Liver (tissue), 9 donors: ENCODE measurements around the gene CCDC60. TPM values are rescaled to one million over a fixed set of nuclear protein-coding genes. Genes with fewer than 3 reads are reported as not detected.

Source experiments
- DNase-seq: peaks from one replicate; pipeline ENCODE4 v3.0.0-alpha.2; 2017; ENCODE audit warnings: low spot score
- H3K27ac ChIP-seq, 2 donors: one replicate each; pipeline ENCODE4 v1.7.0; 2013; ENCODE audit warnings: inconsistent platforms in 2 of 2, low read length in 2 of 2, control low read depth in 1 of 2, low read depth in 1 of 2, mild to moderate bottlenecking in 1 of 2
- H3K27me3 ChIP-seq, 4 donors: one replicate each; pipeline versions ENCODE4 v1.6.1 to v1.7.0; 2013; ENCODE audit warnings: low read length in 3 of 4, inconsistent platforms in 1 of 4, mild to moderate bottlenecking in 1 of 4, moderate library complexity in 1 of 4; ENCODE audit not compliant: control insufficient read depth in 4 of 4, insufficient read depth in 4 of 4
- H3K36me3 ChIP-seq, 4 donors: one replicate each; pipeline versions ENCODE4 v1.6.1 to v1.7.0; 2013; ENCODE audit warnings: low read length in 3 of 4, mild to moderate bottlenecking in 3 of 4, low read depth in 1 of 4, moderate library complexity in 1 of 4; ENCODE audit not compliant: control insufficient read depth in 4 of 4, insufficient read depth in 3 of 4
- H3K4me1 ChIP-seq, 4 donors: one replicate each; pipeline versions ENCODE4 v1.6.1 to v1.7.0; 2013; ENCODE audit warnings: low read length in 3 of 4, mild to moderate bottlenecking in 3 of 4, moderate library complexity in 1 of 4; ENCODE audit not compliant: control insufficient read depth in 4 of 4, insufficient read depth in 4 of 4
- H3K4me3 ChIP-seq, 3 donors: one replicate each; pipeline versions ENCODE4 v1.6.1 to v1.7.0; 2013; ENCODE audit warnings: low read length in 3 of 3, control low read depth in 1 of 3, low read depth in 1 of 3, mild to moderate bottlenecking in 1 of 3
- H3K9ac ChIP-seq, 2 donors: one replicate each; pipeline ENCODE4 v1.7.0; 2013; ENCODE audit warnings: low read length in 2 of 2, mild to moderate bottlenecking in 2 of 2, moderate library complexity in 2 of 2, control low read depth in 1 of 2, low read depth in 1 of 2
- H3K9me3 ChIP-seq, 4 donors: one replicate each; pipeline versions ENCODE4 v1.6.1 to v1.7.0; 2013; ENCODE audit warnings: low read length in 3 of 4; ENCODE audit not compliant: control insufficient read depth in 4 of 4
- CTCF ChIP-seq: fragments of 150-350 bp; IDR thresholded peaks from 2 replicates; pipeline ENCODE4 v1.5.1; 2017; ENCODE audit warnings: improper control_type of control experiment, low read depth, low read length; ENCODE audit not compliant: missing input control
- FOXA1 ChIP-seq: IDR thresholded peaks from 2 replicates; pipeline ENCODE4 v1.6.1; 2016; ENCODE audit warnings: antibody characterized with exemption
- FOXA2 ChIP-seq: IDR thresholded peaks from 2 replicates; pipeline ENCODE4 v1.6.1; 2016; ENCODE audit warnings: antibody characterized with exemption
- GABPA ChIP-seq, 2 donors: IDR thresholded peaks in 1 of 2; conservative IDR thresholded peaks in 1 of 2; 2 replicates each; pipeline ENCODE4 v1.6.1; 2016; ENCODE audit warnings: antibody characterized with exemption in 2 of 2, mild to moderate bottlenecking in 1 of 2, moderate library complexity in 1 of 2
- HNF4A ChIP-seq, 2 donors: conservative IDR thresholded peaks; 2 replicates each; pipeline ENCODE4 v1.6.1; 2016; ENCODE audit warnings: antibody characterized with exemption in 2 of 2, mild to moderate bottlenecking in 2 of 2
- HNF4G ChIP-seq: IDR thresholded peaks from 2 replicates; pipeline ENCODE4 v1.6.1; 2016; ENCODE audit warnings: antibody characterized with exemption
- MAX ChIP-seq: IDR thresholded peaks from 2 replicates; pipeline ENCODE4 v1.6.1; 2016; ENCODE audit warnings: antibody characterized with exemption
- NR2F2 ChIP-seq: IDR thresholded peaks from 2 replicates; pipeline ENCODE4 v1.6.1; 2016; ENCODE audit warnings: antibody characterized with exemption
- RAD21 ChIP-seq, 2 donors: IDR thresholded peaks; 2 replicates each; pipeline ENCODE4 v1.6.1; 2016; ENCODE audit warnings: antibody characterized with exemption in 2 of 2, mild to moderate bottlenecking in 2 of 2
- REST ChIP-seq: IDR thresholded peaks from 2 replicates; pipeline ENCODE4 v1.6.1; 2016; ENCODE audit warnings: antibody characterized with exemption, mild to moderate bottlenecking
- RXRA ChIP-seq, 2 donors: IDR thresholded peaks; 2 replicates each; pipeline ENCODE4 v1.6.1; 2017 to 2018; ENCODE audit warnings: antibody characterized with exemption in 2 of 2, mild to moderate bottlenecking in 1 of 2
- SP1 ChIP-seq: IDR thresholded peaks from 2 replicates; pipeline ENCODE4 v1.6.1; 2018; ENCODE audit warnings: antibody characterized with exemption, mild to moderate bottlenecking
- TAF1 ChIP-seq: conservative IDR thresholded peaks from 2 replicates; pipeline ENCODE4 v1.6.1; 2016; ENCODE audit warnings: antibody characterized with exemption, mild to moderate bottlenecking
- YY1 ChIP-seq: IDR thresholded peaks from 2 replicates; pipeline ENCODE4 v1.6.1; 2016; ENCODE audit warnings: antibody characterized with exemption, mild to moderate bottlenecking
- ZBTB33 ChIP-seq: IDR thresholded peaks from 2 replicates; pipeline ENCODE4 v1.6.1; 2016; ENCODE audit warnings: antibody characterized with exemption
- WGBS: extraction: QIAGEN DNeasy Blood & Tissue Kit; methylation state at CpG from one replicate; pipeline ENCODE4 v1.1.7; 2013; 5-methylcytosine and 5-hydroxymethylcytosine counted together
- polyA plus RNA-seq, 2 donors: library from polyadenylated mRNA; stranded (reverse) in 1 of 2; unstranded in 1 of 2; fragments of 200-250 nt in 1 of 2; fragments of >200 nt in 1 of 2; fragmentation: Nextera tagmentation in 1 of 2; extraction: Ambion mirVana in 1 of 2; gene quantifications; one replicate each; pipeline versions ENCODE4 v1.2.1 to v1.2.3, GENCODE V29; 2013 to 2015
- total RNA-seq, 2 donors: library from RNA; depleted of rRNA; stranded (reverse); fragments of >200 nt; gene quantifications; one replicate each; pipeline ENCODE4 v1.2.3, GENCODE V29; 2014
- TF ChIP-seq, protein P1 (sequence below): IDR thresholded peaks from 2 replicates; pipeline ENCODE4 v1.6.1; 2016; ENCODE audit warnings: antibody characterized with exemption
- donor health status: healthy.
- donor health status: healthy.
- donor health status: healthy.
- donor health status: healthy.
- donor health status: healthy.

Gene CCDC60
- total and polyA plus RNA-seq, 4 donors = not detected

DNA sequence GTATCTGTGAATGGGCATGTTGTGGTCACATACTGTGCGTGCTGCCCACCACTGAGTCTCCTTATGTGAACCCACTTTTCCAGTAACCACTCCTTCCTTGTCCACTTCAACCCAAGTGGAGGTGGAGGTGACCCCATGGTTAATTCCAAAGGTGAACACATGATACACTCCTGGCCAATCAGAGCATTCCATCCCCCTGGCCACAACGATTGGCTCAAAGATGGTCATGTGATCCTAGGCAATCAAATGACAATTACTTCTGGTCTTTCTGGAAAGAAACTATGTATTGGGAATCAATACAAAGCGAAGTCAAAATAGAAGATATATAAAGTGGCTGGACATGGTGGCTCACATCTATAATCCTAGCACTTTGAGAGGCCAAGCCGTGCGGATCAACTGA is 20.2 kb upstream of the CCDC60 start:
- DNase-seq = no peak
- no peak overlapping the region for H3K4me3 ChIP-seq
- no peaks in the 10 kb centered on the region for H3K36me3 ChIP-seq
- H3K9ac ChIP-seq = no peak overlapping the region
- no peaks in the 10 kb centered on the region for H3K9me3 ChIP-seq
- H3K4me1 ChIP-seq = no peaks in the 10 kb centered on the region
- 94% methylated on average over 5 of the region's 5 CpGs for WGBS
- H3K27me3 ChIP-seq = no peaks in the 10 kb centered on the region
- no peak overlapping the region for H3K27ac ChIP-seq
- TF ChIP-seq ZBTB33 (no peak), RAD21 (IDR thresholded peaks at IDR 0.05) (no peak), TAF1 (no peak), MAX (no peak)

- no peaks in the 10 kb centered on the region for H3K36me3 ChIP-seq
- H3K4me1 ChIP-seq = no peaks in the 10 kb centered on the region
- no peak for DNase-seq
- no peaks in the 10 kb centered on the region for H3K9me3 ChIP-seq
- no peak overlapping the region for H3K4me3 ChIP-seq
- H3K27ac ChIP-seq = no peak overlapping the region
- WGBS = 65% methylated on average over 2 of the region's 2 CpGs
- H3K9ac ChIP-seq = no peak overlapping the region
- TF ChIP-seq YY1 (no peak), CTCF (no peak), FOXA2 (no peak), NR2F2 (no peak), HNF4A (conservative IDR thresholded peaks at IDR 0.05) (no peak), TAF1 (no peak), RXRA (IDR thresholded peaks at IDR 0.05) (no peak), SP1 (no peak), GABPA (IDR thresholded peaks at IDR 0.05 in 1 of 2, conservative IDR thresholded peaks at IDR 0.05 in 1 of 2) (no peak)
- H3K27me3 ChIP-seq = no peaks in the 10 kb centered on the region
Observed at GRCh38 chr12:119319638-119320037, 14.9 kb upstream of the CCDC60 start.

DNA sequence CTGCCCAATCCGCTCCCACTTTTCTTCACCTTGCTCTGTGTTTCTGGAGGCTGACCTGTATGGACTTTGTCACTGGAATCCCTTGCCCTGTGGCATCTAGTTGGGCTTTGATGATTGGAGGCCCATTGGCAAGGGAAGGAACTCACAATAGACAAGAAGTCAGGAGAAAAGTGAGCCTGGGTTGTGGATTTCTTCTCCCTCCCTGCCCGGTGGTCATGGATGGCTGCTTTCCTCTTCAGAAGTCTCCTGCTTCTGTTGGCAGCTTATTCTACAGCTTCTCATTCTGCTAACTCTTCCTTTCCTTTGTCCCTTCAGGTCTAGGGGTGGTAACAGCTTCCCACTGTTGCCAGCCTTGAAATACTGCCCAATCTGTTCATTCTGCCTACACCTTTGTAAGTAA is 13.9 kb upstream of the CCDC60 start:
- Histone ChIP-seq H3K4me1 (no peaks in the 10 kb centered on the region), H3K9me3 (no peaks in the 10 kb centered on the region), H3K36me3 (no peaks in the 10 kb centered on the region), H3K4me3 (no peak overlapping the region), H3K9ac (no peak overlapping the region), H3K27me3 (no peaks in the 10 kb centered on the region), H3K27ac (no peak overlapping the region)
- no peak for DNase-seq
- whole genome bisulfite sequencing = 51% methylated on average over 2 of the region's 2 CpGs
- no peak for TF ChIP-seq RXRA (IDR thresholded peaks at IDR 0.05)
- TF ChIP-seq HNF4G = no peak
- TF ChIP-seq FOXA2 = no peak
- no peak for TF ChIP-seq SP1
- no peak for TF ChIP-seq REST
- TF ChIP-seq CTCF = no peak
- no peak for TF ChIP-seq FOXA1
- TF ChIP-seq, protein P1, sequence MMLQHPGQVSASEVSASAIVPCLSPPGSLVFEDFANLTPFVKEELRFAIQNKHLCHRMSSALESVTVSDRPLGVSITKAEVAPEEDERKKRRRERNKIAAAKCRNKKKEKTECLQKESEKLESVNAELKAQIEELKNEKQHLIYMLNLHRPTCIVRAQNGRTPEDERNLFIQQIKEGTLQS = no peak
- no peak for TF ChIP-seq RAD21 (IDR thresholded peaks at IDR 0.05)
- TF ChIP-seq ZBTB33 = no peak
- no peak for TF ChIP-seq YY1
